ENCODE measurements around the gene IGFN1.

The IGFN1 gene

DNA sequence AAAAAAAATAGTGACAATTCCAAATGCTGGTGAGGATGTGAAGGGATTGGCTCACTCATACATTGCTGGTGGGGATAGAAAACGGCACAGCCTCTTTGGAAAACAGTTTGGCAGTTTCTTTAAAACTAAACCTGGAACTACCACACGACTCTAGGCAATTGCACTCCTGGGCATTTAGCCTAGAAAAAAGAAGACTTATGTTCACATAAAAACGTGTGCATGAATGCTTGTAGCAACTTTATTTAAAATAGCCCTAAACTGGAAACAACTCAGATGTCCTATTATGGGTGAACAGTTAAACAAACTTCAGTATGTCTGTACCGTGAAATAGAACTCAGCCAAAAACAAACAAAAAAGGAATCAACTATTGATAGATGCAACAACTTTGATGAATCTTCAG, 26.9 kb upstream of the IGFN1 start:
- DNase-seq (ENCODE audit: low spot score): no peak

DNA sequence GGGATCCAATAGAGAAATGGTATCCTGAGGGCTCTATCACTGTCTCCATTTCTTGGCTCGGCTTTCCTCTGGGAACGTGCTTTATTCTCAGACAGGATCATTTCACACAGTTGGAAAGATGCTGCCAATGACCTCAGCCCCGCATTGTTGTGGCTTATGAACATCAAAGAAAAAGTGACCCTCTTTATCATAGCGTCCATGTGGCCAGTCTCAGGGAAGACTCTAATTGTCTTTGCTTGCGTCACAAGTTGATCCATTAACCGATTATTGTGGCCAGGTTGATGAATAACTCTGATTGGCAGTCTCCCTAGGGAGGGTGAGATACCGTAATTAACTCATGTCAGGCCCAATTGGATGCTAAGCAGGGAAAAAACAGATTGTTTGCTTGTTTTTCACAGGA, 26.0 kb upstream of the IGFN1 start:
- no peak for DNase-seq (ENCODE audit: low spot score)

DNA sequence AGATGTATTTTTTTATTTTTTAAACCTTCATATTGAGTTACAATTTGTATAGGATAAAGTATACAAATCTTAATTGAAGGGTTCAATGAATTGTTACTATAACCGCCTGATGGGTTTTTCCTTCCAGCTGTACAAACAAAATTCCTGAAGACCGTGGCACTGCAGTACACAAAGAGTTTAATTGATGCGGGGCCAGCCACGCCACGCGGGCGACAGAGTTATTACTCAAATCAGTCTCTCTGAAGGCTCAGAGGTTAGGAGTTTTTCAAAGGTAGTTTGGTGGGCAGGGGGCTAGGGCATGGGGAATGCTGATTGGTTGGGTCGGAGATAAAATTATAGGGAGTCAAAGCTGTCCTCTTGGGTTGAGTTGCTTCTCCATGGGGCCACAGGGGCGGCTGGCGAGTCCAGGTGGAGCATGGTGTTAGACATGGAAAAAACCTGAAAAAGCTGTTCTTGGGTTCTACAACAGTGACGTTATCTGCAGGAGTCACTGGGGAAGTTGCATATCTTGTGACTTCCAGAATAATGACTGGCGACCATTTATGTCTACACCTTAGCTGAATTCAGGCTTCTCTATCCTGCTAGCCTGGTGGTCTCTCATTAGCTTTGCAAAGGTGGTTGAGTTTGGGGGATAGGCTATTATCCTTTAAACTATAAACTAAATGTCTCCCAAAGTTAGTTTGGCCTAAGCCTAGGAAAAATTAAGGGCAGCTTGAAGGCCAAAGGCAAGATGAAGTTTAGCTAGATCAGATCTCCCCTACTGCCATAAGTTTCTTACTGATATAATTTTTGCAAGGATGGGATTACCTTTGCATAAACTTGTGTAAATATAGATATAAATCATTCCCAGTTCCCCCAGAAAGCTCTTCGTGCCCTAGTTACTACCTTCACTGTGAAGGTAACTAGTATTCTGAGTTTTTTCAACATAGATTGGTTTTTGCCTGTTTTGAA, 23.3 kb upstream of the IGFN1 start:
- DNase-seq (ENCODE audit: low spot score): no peak

DNA sequence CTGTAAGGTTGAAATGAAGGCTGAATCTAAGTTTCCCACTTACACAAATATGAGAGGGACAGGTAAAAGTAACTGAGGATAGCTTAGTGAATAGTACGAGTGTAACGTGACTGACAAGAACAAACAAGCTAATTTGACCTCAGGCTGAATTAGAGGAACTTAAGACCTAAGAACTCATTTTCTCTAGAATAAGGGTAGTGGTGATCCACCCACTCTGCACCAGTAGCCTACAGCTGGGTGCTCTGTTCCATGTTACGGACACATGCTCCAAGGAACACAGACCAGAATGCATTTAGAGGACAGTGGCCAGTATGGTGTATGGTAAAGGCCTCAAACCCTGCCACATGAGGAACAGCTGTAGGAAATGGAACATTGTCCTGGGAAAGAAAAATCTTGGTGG, 21.4 kb upstream of the IGFN1 start:
- DNase-seq (ENCODE audit: low spot score): no peak

GRCh38 chr1:201169971-201170532, 20.6 kb upstream of the IGFN1 start:
- DNase-seq (ENCODE audit: low spot score): no peak

DNA sequence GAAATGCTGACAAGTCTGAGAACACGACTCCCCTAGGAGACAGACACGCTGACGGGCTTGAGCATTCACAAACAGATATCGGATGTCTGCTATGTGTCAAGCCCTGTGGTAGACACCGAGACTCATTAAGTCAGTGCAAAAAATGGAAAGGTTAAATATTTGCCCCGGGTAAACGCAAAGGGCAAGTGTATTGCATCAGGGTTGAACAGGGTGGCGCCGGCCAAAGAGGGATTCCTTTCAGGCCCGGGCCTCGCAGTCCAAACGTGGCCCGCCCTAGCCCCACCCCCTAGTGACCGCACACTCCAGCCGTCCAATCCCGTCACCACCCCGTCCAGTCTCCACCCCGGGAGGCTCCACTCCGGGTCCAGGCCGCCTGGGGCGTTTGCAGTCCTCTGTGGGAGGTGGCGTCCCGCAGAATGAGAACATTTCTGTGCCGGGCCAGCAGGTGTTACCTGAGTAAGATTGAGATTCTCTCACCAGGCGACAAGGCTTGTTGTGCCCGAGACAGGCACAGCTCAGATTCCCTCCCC, 20.0 kb upstream of the IGFN1 start:
- DNase-seq (ENCODE audit: low spot score): peak; percentile 89

DNA sequence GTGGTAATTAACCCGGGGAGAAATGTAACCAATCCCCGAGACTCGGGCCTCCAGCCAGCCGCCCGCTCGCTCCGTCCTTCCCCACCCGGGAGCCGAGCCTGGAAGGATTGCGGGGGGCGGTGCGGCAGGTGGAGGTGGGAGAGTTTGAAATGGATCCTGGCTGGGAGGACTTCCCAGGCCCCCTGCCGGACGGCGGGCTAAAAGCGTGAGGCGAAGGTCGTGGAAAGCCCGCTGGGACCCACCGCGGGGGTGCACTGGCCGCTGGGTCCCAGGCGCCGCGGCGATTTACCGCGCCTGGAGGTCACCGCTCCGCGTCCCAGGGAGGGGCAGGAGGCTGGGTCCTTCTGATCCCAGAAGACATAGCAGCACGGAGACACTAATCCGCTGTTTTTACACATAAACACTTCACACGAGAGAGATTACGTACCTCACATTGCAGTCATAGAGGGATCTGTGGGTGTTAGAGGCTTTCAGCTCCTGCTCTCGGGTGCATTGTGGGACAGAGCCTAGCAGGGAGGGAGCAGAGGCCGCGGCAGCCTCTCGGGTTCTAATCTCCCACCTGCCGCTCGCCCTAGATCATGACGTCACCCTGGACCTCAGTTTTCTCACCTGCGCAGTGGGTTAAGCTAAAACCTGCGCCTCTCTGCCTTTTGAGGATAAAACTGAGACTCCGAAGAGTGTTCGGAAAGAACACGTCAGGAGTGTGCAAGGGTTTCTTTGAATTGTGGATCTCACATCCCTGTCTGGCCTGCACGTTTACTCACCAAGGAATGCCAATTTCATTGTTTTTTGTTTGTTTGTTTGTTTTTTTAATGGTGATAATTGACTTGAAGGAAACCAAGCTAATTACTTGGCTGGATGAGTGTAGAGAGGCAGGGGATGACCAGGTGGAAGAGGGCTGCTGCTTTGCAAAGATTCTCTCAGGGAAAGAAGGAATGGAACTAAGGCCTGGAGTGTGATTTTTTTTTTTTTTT, 19.3 kb upstream of the IGFN1 start:
- DNase-seq (ENCODE audit: low spot score): no peak

DNA sequence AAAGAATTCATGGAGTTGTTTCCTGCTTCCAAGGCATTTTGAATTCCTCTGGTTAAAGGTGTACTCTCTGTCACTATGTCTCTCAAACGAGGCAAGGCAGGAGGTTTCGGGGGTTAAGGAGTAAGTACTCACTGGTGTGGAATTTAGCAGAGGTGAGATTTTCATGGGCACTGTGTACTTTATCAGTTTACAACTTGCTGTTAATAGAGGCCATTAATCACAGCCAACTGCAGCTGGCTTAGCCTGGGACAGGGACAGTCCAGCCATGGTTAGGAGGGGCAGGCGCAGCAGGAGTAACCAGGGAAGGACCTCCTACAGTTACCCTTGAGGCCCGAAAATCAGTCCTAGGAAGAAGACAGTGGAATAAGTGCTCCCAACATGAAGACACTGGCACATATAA, 18.3 kb upstream of the IGFN1 start:
- DNase-seq (ENCODE audit: low spot score): no peak

- no peak for DNase-seq (ENCODE audit: low spot score)
These were observed 17.5 kb upstream of the IGFN1 start for GRCh38 chr1:201172999-201173610.

- DNase-seq (ENCODE audit: low spot score): no peak
These were observed 16.9 kb upstream of the IGFN1 start for GRCh38 chr1:201173736-201174135.

DNA sequence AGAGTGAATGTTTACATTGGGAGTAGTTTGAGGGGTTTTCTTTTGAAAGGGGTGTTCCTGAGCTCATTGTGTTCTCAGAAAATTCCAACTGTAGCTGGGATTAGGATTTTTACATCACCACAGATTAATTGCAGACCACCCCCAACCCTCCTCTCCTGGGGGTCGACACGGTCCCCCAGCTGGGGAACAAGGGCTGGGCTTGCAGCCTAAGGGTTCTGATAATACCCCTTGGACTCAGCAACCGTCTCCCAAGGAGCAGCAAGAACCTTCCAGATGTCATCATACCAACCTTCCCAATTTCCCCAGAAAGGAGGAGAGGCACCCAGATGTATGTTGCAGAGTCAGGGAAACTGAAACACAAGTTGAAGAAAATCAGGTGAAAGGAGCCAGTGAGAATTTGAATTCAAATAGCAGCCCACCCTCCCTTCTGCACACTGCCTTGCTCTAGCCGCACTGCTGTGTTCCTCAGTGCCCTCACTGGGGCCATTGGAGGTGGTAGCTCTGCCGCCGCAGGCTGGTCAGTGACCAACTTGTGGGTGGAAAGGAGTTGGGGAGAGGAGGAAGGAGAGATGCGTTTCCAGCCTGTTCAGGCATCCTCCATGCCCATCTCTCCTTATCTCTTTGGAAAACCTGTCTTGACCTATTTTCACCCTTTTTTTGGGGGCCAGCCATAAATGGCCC, 14.7 kb upstream of the IGFN1 start:
- DNase-seq (ENCODE audit: low spot score): no peak

GRCh38 chr1:201176940-201177339, 13.7 kb upstream of the IGFN1 start:
- DNase-seq (ENCODE audit: low spot score): no peak

DNA sequence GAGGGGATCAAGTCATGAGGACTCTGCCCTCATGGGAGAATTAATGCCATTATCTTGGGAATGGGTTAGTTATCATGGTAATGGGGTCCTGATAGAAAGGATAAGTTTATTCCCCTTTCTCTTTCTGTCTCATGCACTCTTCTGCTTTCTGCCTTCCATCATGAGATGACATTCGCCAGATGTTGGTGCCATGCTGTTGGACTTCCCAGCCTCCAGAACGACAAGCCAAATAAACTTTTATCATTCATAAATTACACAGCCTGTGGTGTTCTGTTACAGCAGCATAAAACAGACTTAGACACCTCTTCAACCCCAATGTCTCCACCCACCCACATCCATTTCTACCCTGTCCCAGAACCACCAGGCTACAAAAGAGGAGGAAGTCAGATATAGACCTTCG, 11.9 kb upstream of the IGFN1 start:
- DNase-seq (ENCODE audit: low spot score): no peak

DNA sequence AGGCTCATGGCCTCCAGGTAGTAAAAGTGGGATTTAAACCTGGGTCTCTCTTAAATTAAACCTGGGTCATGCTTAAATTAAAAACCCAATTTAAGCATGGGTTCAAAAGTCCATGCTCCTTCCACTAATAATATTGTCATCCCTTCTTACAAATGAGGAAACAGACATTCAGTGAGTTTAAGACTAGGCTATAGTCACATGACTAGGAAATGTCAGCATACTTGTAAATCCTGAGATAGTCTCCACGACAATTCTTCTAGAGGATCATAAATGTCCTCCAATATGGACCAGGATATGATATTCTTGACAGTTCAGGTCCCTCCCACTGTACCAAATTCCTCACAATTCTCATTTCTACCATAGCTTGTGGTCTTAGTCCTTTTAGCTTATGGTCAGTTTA, 10.5 kb upstream of the IGFN1 start:
- no peak for DNase-seq (ENCODE audit: low spot score)

GRCh38 chr1:201180901-201181300, 9.7 kb upstream of the IGFN1 start:
- no peak for DNase-seq (ENCODE audit: low spot score)

DNA sequence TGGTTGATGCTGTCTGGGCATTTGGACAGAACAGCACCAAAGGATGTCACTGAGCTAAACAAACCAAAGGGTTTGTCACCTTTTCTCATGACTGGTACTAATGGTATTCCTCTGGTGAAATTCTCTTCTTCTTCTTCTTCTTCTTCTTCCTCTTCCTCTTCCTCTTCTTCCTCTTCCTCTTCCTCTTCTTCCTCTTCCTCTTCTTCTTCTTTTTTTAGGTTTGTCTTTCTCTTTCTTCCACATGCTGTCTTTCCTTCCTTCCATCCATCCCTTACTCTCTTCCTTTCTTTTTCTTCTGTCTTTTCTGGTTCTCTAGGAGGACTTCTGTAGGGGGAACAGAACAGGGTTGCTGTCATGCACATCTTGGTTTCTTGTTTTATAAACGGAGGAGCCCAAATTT, 9.3 kb upstream of the IGFN1 start:
- DNase-seq (ENCODE audit: low spot score): no peak

DNA sequence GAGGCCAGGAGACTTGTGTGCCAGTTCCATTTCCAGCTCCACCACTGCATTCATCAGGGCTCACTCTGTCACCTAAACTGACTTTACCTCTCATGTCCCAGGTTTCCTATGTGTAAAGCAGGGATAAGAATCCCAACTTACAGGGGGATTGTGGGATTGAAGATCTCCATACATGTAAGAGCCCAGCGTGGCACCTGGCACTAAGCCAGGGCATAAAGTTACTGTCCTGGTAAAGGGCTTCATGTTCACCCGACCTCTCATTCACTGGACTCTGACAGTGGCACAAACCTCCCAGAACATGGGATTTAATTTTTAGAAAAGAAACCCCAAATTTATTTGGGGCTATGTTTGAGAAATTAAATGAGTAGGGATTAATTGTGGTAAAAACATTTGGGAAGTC, 8.9 kb upstream of the IGFN1 start:
- DNase-seq (ENCODE audit: low spot score): no peak

DNA sequence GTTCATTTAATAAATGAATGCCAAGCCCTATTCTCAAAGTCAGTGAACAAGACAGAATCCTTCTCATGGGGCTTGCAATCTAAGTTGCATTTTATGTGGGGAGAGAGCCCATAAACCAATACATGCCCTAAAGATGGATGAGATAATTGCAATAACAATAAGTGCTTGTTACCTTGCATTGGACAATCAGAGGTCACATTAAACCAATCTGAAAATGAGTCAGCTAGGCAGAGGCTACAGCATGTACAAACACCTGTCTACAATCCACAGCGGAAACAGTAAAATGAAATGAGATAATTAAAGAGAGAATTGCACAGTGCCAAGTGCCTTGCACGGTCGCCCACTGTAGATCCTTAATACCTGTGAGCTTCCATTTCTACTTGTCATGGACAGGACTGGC, 7.4 kb upstream of the IGFN1 start:
- DNase-seq (ENCODE audit: low spot score): no peak

GRCh38 chr1:201183753-201184152, 6.9 kb upstream of the IGFN1 start:
- no peak for DNase-seq (ENCODE audit: low spot score)

- DNase-seq (ENCODE audit: low spot score): peak; percentile 12
These were observed 6.1 kb upstream of the IGFN1 start for GRCh38 chr1:201184307-201185122.

- DNase-seq (ENCODE audit: low spot score): no peak
These were observed 5.5 kb upstream of the IGFN1 start for GRCh38 chr1:201185123-201185453.

Measured in hematopoietic multipotent progenitor cell treated with erythropoietin and hydrocortisone succinate and interleukin-3 and kit ligand, for 15 days (in vitro differentiated cells).